PC-3 (cell line): Measurements from ENCODE around the gene DNAH3. TPM values are rescaled to one million over a fixed set of nuclear protein-coding genes. Genes with fewer than 3 reads are reported as not detected.
"Not testable (repeated sequence)": the region's sequence is repeated elsewhere in the genome, so short reads cannot be mapped to it uniquely, and the experiment has no call there.

Source experiments
- ATAC-seq: fragments of 200-7000 bp; cut with Tn5 transposase; 2 replicates; pipeline ENCODE4 v1.9.1; 2020; ENCODE audit warnings: mild to moderate bottlenecking, moderate library complexity
- BruUV-seq: library from RNA; stranded (reverse); fragments of 400-500 nt; replicated peaks from 2 replicates; lab custom pipeline; 2021; lab: Mats Ljungman, UMichigan
- CTCF ChIA-PET: fragments of 300-600 bp; sonication (Branson Sonifier 250); formaldehyde crosslinking; loops from one replicate; lab custom pipeline; 2022; ENCODE audit warnings: antibody characterized with exemption; lab: Charles Lee
- POLR2A ChIA-PET: fragments of 300-600 bp; sonication (Branson Sonifier 250); formaldehyde crosslinking; loops from one replicate; lab custom pipeline; 2022; ENCODE audit warnings: antibody characterized with exemption; ENCODE audit not compliant: unreplicated experiment; lab: Charles Lee
- DNase-seq: peaks from one replicate; pipeline ENCODE4 v3.0.0-alpha.2; 2015
- H2AFZ ChIP-seq: fragments of 300-600 bp; sonication (generic); 2 replicates; pipeline ENCODE4 v1.6.0; 2016; ENCODE audit warnings: antibody characterized with exemption, low read length
- H3F3A ChIP-seq: fragments of 300-600 bp; sonication (generic); one replicate; pipeline ENCODE4 v1.6.0; 2017; ENCODE audit warnings: antibody characterized with exemption, low read length, control low read depth, mild to moderate bottlenecking; ENCODE audit not compliant: unreplicated experiment
- H3K27ac ChIP-seq: fragments of 300-600 bp; sonication (generic); 2 replicates; pipeline ENCODE4 v1.5.1; 2016; ENCODE audit warnings: mild to moderate bottlenecking, low read length
- H3K27me3 ChIP-seq: fragments of 300-600 bp; sonication (generic); 2 replicates; pipeline ENCODE4 v1.6.1; 2016; ENCODE audit warnings: low read length, mixed read lengths
- H3K36me3 ChIP-seq: fragments of 300-600 bp; sonication (generic); 2 replicates; pipeline ENCODE4 v1.6.1; 2016; ENCODE audit warnings: low read depth, mixed run types, low read length, mixed read lengths
- H3K4me1 ChIP-seq: fragments of 300-600 bp; sonication (generic); 2 replicates; pipeline ENCODE4 v1.5.1; 2016; ENCODE audit warnings: low read length; ENCODE audit not compliant: insufficient read depth
- H3K4me2 ChIP-seq: fragments of 300-600 bp; sonication (generic); 2 replicates; pipeline ENCODE4 v1.6.0; 2016; ENCODE audit warnings: low read length
- H3K4me3 ChIP-seq: fragments of 300-600 bp; sonication (generic); 2 replicates; pipeline ENCODE4 v1.5.1; 2016; ENCODE audit warnings: mild to moderate bottlenecking, low read length, mixed read lengths
- H3K79me2 ChIP-seq: fragments of 300-600 bp; sonication (generic); 2 replicates; pipeline ENCODE4 v1.6.1; 2017; ENCODE audit warnings: low read length, mixed read lengths
- H3K9ac ChIP-seq: fragments of 300-600 bp; sonication (generic); 2 replicates; pipeline ENCODE4 v1.6.0; 2016; ENCODE audit warnings: mild to moderate bottlenecking, low read length
- H3K9me2 ChIP-seq: fragments of 300-600 bp; sonication (generic); replicated peaks from 2 replicates; pipeline ENCODE4 v1.6.1; 2016; ENCODE audit warnings: mixed run types, low read length, mixed read lengths
- H3K9me3 ChIP-seq: fragments of 300-600 bp; sonication (generic); 2 replicates; pipeline ENCODE4 v1.6.1; 2016; ENCODE audit warnings: low read length, mixed read lengths
- H4K20me1 ChIP-seq: fragments of 300-600 bp; sonication (generic); 2 replicates; pipeline ENCODE4 v1.6.1; 2016; ENCODE audit warnings: low read length, mixed read lengths
- CTCF ChIP-seq: fragments of 300-600 bp; sonication (generic); conservative IDR thresholded peaks from 2 replicates; pipeline ENCODE4 v1.5.1; 2017; ENCODE audit warnings: antibody characterized with exemption, low read depth, mild to moderate bottlenecking, low read length
- EZH2 ChIP-seq: fragments of 300-600 bp; sonication (generic); IDR thresholded peaks from one replicate; pipeline ENCODE4 v1.6.1; 2017; ENCODE audit warnings: antibody characterized with exemption, mild to moderate bottlenecking, low read length; ENCODE audit not compliant: unreplicated experiment
- EZH2phosphoT487 ChIP-seq: fragments of 300-600 bp; sonication (generic); IDR thresholded peaks from 2 replicates; pipeline ENCODE4 v1.6.1; 2018; ENCODE audit warnings: mild to moderate bottlenecking, antibody characterized with exemption, low read length, borderline replicate concordance
- intact Hi-C: fragments of 100-400 bp; cut with micrococcal nuclease; formaldehyde crosslinking; loops from 2 replicates; pipeline ENCODE4 v1.9.0; 2023
- total RNA-seq: library from RNA; depleted of rRNA; stranded (reverse); fragments of >200 nt; gene quantifications from 2 replicates; pipeline ENCODE4 v1.2.3, GENCODE V29; 2014

The DNAH3 gene
- total RNA-seq, 1 experiment from 2014 or later: 0.11 TPM

GRCh38 chr16:20949660-20950059, 201.0 kb downstream of the DNAH3 start:
- no peak overlapping the region for H3K4me2 ChIP-seq
- H3K36me3 ChIP-seq: no peaks in the 10 kb centered on the region
- no peaks in the 10 kb centered on the region for H3K4me1 ChIP-seq
- no peak for ATAC-seq
- no peaks in the 10 kb centered on the region for H3K9me2 ChIP-seq
- no peak for TF ChIP-seq EZH2
- TF ChIP-seq EZH2phosphoT487: no peak
- TF ChIP-seq CTCF: no peak
- H2AFZ ChIP-seq: no peak overlapping the region
- no peak for DNase-seq
- intact Hi-C loops: no loop called here
- ChIA-PET POLR2A (no interaction called here), CTCF (no interaction called here)
- no peaks in the 10 kb centered on the region for H3K9me3 ChIP-seq
- no peak overlapping the region for H3K27ac ChIP-seq
- no peak overlapping the region for H3K4me3 ChIP-seq
- no peaks in the 10 kb centered on the region for H3F3A ChIP-seq
- no TSS peak for BruUV-seq
- H4K20me1 ChIP-seq: no peaks in the 10 kb centered on the region
- no peak overlapping the region for H3K9ac ChIP-seq
- H3K79me2 ChIP-seq: no peaks in the 10 kb centered on the region
- H3K27me3 ChIP-seq: no peaks in the 10 kb centered on the region

- TF ChIP-seq EZH2phosphoT487: no peak
- Histone ChIP-seq H3K9me2 (no peaks in the 10 kb centered on the region), H3F3A (no peaks in the 10 kb centered on the region), H3K79me2 (no peaks in the 10 kb centered on the region), H3K4me2 (no peak overlapping the region), H3K9me3 (no peaks in the 10 kb centered on the region), H3K27me3 (no peaks in the 10 kb centered on the region), H3K36me3 (no peaks in the 10 kb centered on the region), H4K20me1 (no peaks in the 10 kb centered on the region), H3K4me1 (no peaks in the 10 kb centered on the region), H3K9ac (no peak overlapping the region), H3K4me3 (no peak overlapping the region), H3K27ac (no peak overlapping the region), H2AFZ (no peak overlapping the region)
- ATAC-seq: no peak
- DNase-seq: no peak
- no TSS peak for BruUV-seq
- intact Hi-C loops: no loop called here
- ChIA-PET POLR2A (no interaction called here), CTCF (no interaction called here)
These were observed 202.2 kb downstream of the DNAH3 start for GRCh38 chr16:20948444-20948843.

- Histone ChIP-seq H3K4me3 (no peak overlapping the region), H3K79me2 (no peaks in the 10 kb centered on the region), H3K36me3 (no peaks in the 10 kb centered on the region), H4K20me1 (no peaks in the 10 kb centered on the region), H3K4me1 (no peaks in the 10 kb centered on the region), H3K9me2 (no peaks in the 10 kb centered on the region), H3K27ac (no peak overlapping the region), H2AFZ (no peak overlapping the region), H3F3A (no peaks in the 10 kb centered on the region), H3K9ac (no peak overlapping the region), H3K9me3 (no peaks in the 10 kb centered on the region), H3K27me3 (no peaks in the 10 kb centered on the region), H3K4me2 (no peak overlapping the region)
- TF ChIP-seq CTCF: no peak
- TF ChIP-seq EZH2: no peak
- no peak for TF ChIP-seq EZH2phosphoT487
- ChIA-PET POLR2A (no interaction called here), CTCF (no interaction called here)
- DNase-seq: no peak
- no peak for ATAC-seq
- BruUV-seq: no TSS peak
- intact Hi-C loops: no loop called here
These were observed 204.5 kb downstream of the DNAH3 start for GRCh38 chr16:20946015-20946629.

GRCh38 chr16:20945575-20945875, 205.1 kb downstream of the DNAH3 start:
- CTCF ChIA-PET, H3K4me3 ChIP-seq, H3K9me2 ChIP-seq, H3K36me3 ChIP-seq, H3K9me3 ChIP-seq, H3K4me1 ChIP-seq, H3K27me3 ChIP-seq, H3F3A ChIP-seq, DNase-seq, H3K79me2 ChIP-seq, H4K20me1 ChIP-seq, POLR2A ChIA-PET, ATAC-seq, H3K27ac ChIP-seq, BruUV-seq, H2AFZ ChIP-seq, H3K9ac ChIP-seq, H3K4me2 ChIP-seq, intact Hi-C loops: not testable (repeated sequence)
